WI38 (cell line): ENCODE measurements around the gene CRTC3.

Source experiments
- H3K4me3 ChIP-seq: 2 replicates; pipeline ENCODE4 v1.5.1; 2011; ENCODE audit warnings: low read depth, mild to moderate bottlenecking, control low read depth, low read length
- TF ChIP-seq, protein P1 (sequence below): IDR thresholded peaks from 2 replicates; pipeline ENCODE4 v1.5.1; 2012; ENCODE audit warnings: low read depth, mild to moderate bottlenecking, control low read depth, low read length

CRTC3 gene

DNA sequence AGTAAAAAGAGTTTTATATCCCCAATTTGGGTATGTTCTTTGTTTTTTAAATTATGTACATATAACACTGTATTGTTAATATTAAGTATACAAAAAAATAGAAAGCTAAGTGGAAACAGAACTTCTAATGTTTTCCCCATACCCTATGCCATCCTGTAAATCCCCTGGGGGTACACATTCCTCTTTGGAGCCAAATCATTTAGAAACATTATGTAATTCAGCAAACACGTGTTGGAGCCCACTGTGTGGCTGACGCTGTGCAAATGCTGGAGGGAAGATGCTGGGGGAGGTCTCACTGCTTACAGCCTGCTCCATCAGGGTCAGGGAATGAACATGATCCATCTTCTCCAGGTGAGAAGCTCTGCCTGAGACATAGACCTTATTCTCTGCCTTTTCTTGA lies 52.8 kb downstream of the CRTC3 start:
- TF ChIP-seq, protein P1, sequence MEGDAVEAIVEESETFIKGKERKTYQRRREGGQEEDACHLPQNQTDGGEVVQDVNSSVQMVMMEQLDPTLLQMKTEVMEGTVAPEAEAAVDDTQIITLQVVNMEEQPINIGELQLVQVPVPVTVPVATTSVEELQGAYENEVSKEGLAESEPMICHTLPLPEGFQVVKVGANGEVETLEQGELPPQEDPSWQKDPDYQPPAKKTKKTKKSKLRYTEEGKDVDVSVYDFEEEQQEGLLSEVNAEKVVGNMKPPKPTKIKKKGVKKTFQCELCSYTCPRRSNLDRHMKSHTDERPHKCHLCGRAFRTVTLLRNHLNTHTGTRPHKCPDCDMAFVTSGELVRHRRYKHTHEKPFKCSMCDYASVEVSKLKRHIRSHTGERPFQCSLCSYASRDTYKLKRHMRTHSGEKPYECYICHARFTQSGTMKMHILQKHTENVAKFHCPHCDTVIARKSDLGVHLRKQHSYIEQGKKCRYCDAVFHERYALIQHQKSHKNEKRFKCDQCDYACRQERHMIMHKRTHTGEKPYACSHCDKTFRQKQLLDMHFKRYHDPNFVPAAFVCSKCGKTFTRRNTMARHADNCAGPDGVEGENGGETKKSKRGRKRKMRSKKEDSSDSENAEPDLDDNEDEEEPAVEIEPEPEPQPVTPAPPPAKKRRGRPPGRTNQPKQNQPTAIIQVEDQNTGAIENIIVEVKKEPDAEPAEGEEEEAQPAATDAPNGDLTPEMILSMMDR = no peak

DNA sequence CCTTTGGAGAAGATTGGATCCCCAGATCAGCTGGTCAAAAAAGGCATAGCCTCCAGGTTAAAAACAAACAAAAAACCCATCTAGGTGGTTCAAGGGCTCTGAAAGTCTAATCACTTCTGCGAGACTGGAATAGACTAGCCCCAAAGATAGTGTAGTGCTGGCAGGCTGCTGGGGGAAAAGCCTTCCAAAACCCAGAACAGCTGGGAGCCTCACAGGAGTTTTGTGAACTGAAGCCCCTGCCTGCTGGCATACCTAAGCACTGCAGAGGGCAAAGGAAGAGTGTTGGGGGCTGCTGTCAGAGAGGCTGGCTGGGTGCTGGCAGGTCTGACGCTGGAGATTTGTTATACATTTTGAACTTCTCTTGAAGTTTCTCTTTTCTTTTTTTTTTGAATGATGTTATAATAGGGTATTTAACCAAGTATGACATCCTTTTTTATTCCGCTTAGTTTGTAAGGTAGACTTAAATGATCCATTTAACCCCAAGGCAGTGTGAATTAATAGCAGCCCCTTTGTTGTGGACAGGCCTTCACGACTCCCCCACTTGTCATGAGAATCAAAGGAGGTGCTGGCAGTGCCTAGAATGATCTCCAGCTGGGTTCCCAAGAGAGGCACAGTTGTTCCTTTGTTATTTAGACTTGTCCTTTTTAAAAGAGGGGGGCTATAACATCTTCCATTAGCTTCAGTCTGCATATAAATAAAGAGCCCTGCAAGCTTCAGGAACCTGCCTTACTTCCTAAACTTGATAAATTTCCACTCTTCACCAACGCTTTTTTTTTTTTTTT lies 53.9 kb downstream of the CRTC3 start:
- TF ChIP-seq, protein P1 = no peak
- no peak overlapping the region for H3K4me3 ChIP-seq

More for the DNA sequence above, 52.8 kb downstream of the CRTC3 start:
- H3K4me3 ChIP-seq = no peak overlapping the region

DNA sequence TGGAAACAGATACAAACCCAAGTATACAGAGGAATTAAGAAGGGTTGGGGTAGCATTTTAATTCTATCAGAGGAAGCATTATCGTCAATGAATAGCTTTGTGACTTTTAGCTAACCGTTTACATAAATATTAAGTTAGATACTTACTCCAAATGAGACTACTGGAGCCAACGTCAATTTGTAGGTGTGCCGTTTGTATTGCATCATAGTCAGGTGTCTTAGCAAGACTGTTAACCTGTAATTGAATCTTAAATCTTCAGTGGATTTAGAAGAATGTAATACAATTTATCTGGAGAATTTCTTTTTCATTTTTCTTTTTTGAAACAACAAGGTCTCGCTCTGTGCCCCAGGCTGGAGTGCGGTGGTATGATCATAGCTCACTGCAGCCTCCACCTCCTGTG lies 55.1 kb downstream of the CRTC3 start:
- no peak overlapping the region for H3K4me3 ChIP-seq
- TF ChIP-seq, protein P1 = no peak

DNA sequence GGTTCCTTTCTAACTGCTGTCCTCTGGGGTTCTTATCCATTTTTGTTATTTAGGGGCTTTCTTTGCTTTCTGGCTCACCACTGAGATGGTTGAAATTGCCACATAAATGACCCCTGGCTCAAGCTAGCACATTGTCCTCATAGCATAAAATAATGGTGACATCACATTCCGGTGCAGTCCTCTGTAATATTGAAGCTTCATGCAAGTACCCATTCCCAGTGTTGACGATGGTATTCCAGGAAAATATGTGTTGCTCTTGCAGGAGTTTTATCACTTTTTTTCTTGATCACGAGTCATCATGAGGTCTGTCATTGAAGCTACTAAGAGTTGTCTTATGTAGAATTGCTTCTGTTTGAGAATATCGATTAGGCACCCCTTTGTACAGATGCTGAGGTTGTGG lies 56.1 kb downstream of the CRTC3 start:
- no peak overlapping the region for H3K4me3 ChIP-seq
- TF ChIP-seq, protein P1 = no peak

DNA sequence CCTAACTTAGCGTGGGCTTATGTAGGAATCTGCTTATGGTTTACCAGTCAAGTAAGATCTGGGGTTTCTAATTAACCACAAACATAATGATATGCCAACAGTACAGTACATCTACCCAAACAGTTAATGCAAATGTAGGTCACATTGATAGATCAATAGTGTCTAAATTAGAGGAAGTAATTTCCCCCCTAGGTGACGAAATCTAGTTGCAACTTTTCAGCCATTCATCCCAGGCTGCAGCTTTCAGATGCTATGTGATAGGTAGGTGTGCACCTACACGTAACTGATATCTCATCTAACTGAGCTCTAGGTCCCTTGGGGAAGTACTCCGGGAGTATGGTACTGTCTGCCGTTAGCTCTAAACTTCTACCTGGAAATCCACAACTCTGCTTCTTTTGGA lies 57.2 kb downstream of the CRTC3 start:
- TF ChIP-seq, protein P1 = no peak
- no peak overlapping the region for H3K4me3 ChIP-seq

DNA sequence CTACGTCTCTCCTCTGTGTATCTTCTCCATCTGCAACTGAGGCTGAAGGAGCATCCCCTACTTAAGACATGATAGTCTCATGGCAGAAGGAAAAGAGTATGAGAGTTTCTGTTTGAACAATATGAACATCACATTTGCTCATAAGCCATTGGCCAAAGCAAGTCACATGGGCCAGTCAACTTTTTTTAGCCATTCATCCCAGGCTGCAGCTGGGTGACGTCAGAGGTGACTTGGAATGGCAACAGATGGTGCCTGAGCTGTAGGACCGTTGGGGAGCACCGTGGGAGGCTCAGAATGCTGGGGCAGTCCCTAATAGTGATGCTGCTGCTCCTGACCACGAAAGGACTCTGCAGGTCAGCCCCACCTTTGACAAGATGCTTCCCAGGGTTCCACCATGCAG lies 58.7 kb downstream of the CRTC3 start:
- TF ChIP-seq, protein P1 = no peak

DNA sequence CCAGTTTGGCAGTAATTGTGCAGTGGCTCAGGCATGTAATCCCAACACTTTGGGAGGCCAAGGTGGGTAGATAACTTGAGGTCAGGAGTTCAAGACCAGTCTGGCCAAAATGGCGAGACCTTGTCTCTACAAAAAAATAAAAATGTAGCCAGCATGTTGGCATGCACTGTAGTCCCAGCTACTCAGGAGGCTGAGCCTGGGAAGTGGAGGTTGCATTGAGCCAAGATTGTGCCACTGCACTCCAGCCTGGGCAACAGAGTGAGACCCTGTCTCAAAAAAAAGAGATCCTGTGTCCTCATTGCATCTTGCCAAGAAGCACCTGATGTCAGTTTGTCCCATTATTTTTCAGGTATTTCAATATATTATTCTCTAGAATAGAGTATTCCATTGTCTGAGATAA lies 61.8 kb downstream of the CRTC3 start:
- no peak overlapping the region for H3K4me3 ChIP-seq
- TF ChIP-seq, protein P1 = no peak

More for the DNA sequence above, 58.7 kb downstream of the CRTC3 start:
- no peak overlapping the region for H3K4me3 ChIP-seq
